ENCODE data around the gene CLEC11A.

The CLEC11A gene, protein sequence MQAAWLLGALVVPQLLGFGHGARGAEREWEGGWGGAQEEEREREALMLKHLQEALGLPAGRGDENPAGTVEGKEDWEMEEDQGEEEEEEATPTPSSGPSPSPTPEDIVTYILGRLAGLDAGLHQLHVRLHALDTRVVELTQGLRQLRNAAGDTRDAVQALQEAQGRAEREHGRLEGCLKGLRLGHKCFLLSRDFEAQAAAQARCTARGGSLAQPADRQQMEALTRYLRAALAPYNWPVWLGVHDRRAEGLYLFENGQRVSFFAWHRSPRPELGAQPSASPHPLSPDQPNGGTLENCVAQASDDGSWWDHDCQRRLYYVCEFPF

DNA sequence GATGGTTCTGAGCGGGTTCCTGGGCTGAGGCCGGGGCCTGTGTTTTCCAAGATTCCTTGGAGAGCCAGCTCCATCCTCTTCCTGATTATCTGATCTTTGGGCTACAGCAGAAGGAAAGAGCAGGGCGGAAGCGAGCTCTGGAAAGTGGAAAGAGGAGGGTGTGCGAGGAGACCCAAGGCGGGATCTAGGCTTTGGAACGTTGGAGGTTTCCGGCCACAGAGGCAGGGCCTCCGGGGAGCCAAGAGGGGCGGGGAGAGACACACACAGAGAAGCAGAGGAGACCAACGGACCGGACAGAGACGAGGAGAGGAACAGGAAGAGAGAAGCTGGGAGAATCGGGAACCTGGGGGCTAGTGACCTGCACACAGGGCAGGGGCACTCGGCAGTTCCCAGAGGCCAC is at the start of gene CLEC11A:
CLEC11A (plus strand) TSS at position 296 of the 400 bp plus-strand sequence. CDS start 162 bp downstream, outside the sequence.
- no peak for DNase-seq

DNA sequence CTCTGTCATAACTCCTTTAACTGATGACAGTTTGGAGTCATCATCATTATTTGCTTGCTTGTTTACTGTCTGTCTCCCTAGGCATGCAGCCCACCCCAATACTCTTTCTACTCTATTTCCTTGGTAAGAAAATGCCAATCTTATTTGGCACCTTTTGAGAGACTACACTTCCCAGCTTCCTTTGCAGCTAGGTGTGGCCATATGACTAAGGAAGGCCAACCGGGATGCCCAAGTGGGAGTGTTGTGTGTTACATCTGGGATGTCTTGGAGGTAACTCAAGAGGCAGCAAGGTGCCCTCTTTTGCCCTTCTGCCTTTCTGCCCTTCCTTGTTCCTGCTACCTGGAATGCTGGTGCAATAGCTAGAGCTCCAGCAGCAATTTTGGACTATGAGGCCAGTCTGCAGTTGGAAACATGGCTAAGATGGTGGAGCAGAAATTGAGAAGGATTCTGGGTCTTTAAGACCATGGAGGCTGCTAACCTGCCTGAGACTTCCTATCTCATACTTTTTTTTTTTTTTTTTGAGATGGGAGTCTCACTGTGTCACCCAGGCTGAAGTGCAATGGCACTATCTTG is 46.5 kb upstream of the CLEC11A start:
- no peak for DNase-seq

DNA sequence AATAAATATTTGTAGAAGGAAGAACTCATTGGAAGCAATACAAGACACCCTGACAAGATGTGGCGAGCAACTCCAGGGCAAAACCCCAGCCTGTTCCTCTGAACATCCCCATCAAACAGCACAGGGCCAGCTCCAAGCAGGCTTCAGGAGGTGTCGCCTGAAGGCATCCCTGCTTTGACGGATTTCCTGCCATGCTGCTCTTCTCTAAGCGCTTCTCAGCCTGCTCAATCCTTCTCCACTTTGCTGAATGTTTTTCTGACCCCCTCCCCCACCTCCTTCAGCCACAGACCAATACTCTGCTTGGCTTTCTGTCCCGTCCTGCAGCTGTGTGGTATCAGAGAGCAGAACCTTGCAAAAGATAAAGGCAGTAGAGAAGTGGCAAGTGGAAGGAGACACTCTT is 45.5 kb upstream of the CLEC11A start:
- no peak for DNase-seq

DNA sequence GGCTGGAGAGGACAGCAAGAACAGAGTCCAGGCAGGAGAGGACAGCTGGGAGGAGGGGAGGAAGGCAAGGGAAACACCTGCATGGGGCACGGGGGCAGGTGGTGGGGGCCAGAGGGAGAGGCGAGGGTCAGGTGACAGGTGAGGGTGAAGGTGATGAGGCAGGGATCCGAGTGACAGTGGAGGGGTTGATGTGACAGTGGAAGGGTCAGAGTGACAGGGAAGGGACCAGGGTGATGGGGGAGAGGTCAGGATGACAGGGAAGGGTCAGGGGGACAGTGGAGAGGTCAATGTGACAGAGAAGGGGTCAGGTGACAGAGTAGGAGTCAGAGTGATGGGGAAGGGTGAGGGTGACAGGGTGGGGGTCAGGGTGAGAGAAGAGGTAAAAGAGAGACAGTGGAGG is 44.8 kb upstream of the CLEC11A start:
- DNase-seq = no peak

DNA sequence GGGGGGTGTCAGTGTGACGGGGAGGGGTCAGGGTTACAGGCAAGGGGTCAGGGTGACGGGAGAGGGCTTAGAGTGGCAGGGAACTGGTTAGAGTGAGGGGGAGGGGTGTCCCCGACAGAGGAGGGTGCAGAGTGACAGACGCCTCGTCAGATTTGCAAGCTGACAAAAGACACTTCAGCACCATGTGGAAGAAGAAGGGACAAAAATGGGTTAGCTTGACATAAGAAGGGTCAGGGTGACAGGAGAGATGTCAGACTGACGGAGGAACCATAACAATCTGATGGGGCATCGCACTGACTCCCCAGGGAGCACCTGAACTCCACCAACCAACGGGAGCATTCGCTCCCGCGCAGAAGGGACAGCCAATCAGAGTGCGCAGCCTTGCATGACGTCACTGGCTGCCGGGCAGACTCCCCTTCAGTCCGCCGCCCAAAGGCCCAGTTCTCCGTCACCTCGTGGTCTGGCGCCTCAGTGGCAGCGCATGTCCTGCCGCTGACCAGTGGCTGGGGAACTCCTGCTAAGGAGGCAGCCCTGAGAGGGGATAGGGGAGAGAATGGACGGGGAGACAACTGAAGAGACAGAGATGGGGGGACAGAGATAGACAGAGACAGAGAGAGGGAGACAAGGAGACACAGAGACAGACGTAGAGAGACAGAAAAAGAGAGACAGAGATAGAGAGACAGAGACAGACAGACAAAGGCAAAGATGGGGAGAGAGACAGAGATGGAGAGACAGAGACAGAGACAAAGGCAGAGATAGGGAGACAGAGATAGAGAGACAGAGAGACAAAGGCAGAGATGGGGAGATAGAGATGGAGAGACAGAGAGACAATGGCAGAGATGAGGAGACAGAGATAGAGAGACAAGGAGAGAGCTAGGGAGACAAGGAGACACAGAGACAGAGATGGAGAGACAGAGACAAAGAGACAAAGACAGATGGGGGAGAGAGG is 43.7 kb upstream of the CLEC11A start:
- DNase-seq = peak; percentile 28

DNA sequence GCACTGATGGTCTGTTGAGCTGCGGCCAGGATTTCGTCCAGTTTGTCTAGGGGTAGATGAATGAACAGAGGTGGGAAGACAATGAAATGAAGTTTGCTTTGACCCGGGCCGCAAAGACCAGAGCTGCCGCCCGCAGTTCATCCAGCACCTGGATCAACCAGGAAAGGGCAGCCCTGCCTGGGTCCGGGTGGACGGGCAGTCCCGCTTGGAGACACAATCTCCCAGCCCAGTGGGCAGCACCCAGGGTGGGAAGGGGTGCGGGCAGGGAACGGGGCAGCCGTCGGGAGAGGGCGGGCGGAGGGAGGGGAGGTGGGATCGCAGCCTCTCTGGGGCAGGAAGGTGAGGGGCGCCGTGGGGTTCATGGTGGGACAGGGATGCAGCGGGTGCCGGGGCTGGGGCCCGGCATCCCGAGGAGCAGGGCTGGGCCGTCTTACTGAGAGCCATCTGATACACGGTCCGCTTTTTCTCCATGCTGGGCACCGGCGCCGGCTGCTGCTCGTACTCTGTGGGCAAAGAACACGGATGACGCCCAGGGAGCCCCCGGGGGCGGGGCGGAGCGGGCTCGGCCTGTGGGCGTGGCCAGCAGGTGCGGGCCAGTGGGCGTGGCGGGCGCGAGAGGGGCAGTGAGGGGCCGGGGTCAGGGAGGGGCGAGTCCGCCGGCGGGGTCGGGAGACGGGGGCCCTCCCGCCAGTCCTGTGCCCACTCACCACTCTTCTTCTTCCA is 36.7 kb upstream of the CLEC11A start:
- DNase-seq = no peak

DNA sequence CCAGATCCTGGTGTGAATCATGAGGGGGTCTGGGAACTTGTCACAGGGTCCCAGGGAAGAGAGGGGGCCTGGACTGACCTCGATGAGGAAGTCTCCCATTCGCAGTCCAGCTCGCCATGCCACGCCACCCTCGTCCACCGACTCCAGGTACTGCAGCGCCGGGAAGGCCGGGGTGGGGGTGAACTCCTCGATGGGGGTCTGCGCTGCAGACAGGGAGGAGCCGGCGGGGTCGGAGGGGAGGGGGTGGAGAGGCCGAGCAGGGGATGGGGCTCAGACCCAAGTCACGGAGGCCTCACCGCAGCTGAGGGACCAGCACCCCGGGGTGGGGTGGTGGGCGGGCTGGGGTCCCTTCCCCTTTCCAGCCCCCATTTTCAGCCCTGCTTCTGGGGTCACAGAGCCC is 34.4 kb upstream of the CLEC11A start:
- no peak for DNase-seq

DNA sequence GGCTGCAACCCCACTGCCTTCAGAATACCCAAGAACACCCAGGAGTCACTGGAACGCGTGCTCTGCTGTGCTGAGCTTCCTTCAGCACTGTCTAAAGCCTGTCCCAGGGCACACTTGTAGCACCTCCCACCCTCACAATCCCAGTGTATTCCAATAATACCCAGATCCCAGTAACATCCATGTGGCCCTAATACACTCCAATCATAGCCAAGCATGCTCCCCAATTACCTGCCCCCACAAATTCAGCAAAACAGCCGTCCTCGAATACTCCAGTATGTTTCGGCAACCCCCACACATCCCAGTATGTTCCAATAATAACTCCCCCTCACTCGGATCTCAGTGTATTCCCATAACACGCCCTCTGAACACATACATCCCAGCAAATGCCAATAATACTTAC is 32.7 kb upstream of the CLEC11A start:
- DNase-seq = no peak

DNA sequence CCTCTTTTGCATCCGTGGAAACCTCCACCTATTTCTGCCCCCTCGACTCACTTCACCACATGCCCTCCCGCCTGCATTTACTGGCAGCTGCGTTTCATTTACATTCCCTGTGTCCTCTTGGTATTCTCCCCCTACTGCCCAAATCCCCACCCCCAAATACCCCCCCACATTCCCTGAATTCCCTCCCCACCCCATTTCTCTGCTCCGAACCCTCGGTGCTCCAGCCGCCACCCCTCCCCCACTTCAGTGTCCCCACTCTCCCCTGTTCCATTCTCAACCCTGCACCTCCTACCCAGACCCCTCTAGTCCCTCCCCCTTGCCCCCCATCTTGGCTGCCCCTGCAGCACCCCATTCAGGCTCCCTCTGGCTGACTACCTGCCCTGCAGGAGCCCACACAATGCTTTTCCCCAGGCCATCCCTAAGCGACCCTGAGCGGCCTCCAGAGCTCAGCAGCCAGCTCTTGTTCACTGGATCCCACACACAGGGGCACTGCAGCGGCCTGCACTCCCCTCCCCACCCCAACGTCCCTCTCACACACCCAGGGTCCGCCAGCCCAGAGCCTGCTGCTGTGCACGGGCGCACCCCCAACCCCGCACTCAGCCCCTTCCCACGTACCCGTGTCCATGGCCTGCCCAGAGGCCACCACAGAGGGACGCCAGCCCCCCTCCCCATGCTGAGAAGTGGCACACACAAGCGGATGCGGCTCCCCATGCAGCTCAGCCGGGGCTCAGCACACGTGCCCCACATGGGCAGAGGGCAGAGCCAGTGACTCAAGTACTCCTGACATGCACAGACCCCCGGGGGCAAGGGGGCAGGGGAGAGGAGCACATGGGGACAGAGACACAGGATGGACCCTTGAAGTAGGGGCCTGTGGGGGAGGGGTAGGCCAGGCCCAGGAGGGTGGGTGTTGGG is 29.8 kb upstream of the CLEC11A start:
- no peak for DNase-seq

DNA sequence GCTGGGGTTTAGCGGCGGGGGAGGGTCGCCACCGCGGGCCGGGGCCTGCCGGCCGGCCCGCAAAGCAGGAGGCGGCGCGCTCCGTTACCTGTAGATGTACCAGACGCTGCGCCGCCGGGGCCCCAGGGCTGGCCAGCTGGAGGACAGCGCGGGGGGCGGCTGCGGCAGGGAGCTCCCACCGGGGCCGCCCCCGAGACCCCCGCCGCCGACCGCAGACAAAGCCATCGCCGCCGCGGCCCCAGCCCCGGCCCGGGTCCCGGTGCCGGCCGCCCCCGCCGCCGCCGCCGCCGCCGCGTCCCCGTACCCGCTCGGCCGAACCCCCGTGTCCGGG is 28.4 kb upstream of the CLEC11A start:
- no peak for DNase-seq

DNA sequence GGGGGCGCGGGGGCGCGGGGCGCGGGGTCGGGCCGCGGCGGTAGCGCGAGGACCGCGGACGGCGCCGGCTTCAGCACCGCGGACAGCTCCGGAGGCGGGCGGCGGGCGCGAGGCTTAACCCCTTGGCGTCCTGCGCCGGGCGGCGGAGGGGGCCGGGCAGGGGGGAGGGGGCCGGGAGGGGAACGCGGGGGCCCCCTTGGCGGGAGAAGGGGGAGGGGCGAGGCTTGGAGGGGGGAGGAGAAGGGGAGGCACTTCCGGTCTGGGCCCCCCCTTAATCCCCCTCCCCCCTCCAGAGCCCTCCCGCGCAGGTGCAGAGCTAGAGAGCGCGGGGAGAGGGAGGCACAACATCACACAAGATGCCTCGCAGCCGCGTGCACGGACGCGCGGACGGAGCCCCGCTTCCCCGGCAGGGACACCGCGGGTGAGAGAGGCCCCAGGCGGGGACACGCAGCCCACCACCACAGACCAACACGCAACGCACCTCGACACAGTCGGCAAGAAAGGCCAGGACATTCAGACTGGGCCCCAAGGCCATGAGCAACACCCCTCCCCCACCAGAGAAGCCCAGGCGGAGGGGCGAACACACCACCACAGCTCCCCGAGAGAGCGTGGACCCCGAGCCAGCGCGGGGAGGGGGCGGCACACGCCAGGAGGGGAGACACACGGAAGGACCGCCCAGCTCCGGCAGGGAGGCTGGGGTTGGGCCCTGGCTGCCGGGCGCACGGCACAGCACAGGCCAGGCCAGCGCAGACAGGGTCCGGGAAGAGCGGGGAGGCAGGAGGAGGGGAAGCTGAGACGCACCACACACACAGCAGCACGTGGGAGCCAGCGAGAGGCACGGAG is 27.7 kb upstream of the CLEC11A start:
- DNase-seq = no peak

DNA sequence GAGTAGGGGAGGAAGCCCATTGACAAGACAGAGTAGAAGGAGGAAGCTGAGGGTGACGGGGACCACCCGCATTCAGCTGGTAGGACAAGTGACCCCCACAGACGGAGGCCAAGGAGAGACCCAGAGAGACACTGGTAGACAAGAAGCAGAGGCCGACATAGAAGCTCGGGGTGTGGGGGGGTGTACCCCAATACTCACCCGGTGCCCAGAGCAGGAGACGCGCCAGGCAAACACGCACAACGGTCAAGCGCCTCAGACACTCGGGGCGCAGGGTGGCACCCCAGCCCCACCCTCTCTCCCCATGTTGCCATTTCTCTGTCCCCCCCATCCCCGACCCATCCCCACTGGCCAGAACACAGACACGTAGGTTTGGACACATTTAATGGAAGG is 27.1 kb upstream of the CLEC11A start:
- DNase-seq = no peak

DNA sequence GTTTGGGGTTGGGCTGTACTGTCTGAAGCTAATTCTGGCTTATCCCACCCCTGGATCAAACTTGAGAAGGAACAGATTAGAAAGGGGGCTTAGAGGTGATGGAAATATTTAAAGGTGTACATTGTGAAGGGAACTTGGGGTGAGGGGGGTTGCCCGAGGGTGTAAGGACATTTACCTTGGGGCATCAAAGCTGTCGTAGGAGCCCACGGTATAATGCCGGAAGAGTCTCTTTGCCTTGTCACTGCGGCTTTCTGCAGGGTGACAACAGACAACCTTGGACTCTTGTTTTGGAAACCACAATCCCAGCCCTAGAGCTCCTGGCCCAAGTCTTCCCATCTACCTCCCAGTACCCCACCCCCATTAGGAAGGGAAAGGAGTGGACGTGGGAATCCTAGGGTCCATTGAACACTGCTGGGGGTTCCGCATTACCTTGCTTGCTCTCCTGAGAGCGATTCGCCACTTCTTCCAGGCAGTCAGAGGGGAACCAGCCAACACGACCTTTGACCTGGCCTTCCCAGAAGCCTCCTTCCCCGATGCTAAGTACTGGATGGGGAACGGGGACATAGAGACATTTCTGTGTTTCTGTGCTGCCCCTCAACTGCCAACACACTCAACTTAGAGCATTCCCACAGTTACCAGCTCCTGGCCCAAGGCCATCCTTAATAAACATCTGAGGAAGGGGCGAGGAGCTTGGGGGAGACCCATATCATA is 25.6 kb upstream of the CLEC11A start:
- DNase-seq = no peak

DNA sequence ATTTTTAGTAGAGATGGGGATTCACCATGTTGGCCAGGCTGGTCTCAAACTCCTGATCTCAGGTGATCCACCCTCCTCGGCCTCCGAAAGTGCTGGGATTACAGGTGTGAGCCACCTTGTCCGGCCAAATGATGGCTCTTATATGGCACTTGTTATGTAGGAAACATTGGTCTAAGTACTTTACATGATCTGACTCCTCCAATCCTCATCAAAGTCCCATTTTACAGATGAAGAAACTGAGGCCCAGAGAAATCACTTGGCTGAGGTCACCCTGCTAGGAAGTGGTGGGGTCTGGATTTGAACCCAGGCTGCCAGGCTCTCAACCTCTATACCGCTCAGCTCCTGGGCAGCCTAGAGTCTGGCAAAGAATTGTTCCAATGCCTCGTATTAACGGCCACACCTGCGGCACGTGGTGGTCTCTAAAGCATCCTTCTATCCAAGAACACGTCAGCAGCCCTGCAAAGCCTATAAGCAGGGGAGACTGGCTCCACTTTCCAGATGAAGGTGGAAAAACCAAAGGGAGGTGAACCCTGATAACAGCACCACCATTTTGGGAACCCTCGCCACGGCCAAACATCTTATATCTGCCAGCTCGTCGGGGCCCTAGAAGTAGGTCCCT is 21.7 kb upstream of the CLEC11A start:
- no peak for DNase-seq

DNA sequence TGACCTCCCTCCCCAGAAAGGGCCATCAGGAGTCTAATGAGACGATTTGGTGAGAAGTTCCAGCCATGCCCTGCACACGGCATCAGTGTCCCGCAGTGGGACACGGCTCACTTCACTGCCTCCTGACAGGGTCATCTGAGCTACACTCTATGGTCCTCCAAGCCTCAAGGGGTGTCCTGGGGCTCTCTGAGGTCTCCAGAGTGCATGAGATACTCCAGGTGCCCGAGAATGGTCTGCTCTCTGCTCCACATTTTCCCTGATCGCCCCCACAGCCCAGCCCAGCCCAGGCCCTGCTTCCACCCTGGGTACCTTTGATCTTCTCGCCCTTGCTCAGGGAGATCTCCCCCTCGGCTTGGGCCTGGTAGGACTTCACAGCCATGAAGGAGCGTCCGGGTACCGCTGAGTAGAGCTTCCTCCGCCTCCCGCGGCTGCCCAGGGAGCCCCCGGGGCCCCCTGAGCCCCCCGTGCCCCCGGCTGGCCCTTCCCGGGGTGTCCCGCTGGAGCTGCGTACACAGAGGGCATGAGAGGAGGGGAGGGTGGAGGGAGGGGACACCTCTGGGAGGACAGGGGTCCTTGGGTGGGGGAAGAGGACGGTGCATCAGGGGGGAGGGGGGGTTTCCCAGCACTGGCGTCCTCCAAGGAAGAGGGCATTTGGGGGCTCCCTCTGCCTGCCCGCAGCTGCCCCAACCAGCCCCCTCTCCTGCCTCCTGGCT is 20.9 kb upstream of the CLEC11A start:
- DNase-seq = no peak

DNA sequence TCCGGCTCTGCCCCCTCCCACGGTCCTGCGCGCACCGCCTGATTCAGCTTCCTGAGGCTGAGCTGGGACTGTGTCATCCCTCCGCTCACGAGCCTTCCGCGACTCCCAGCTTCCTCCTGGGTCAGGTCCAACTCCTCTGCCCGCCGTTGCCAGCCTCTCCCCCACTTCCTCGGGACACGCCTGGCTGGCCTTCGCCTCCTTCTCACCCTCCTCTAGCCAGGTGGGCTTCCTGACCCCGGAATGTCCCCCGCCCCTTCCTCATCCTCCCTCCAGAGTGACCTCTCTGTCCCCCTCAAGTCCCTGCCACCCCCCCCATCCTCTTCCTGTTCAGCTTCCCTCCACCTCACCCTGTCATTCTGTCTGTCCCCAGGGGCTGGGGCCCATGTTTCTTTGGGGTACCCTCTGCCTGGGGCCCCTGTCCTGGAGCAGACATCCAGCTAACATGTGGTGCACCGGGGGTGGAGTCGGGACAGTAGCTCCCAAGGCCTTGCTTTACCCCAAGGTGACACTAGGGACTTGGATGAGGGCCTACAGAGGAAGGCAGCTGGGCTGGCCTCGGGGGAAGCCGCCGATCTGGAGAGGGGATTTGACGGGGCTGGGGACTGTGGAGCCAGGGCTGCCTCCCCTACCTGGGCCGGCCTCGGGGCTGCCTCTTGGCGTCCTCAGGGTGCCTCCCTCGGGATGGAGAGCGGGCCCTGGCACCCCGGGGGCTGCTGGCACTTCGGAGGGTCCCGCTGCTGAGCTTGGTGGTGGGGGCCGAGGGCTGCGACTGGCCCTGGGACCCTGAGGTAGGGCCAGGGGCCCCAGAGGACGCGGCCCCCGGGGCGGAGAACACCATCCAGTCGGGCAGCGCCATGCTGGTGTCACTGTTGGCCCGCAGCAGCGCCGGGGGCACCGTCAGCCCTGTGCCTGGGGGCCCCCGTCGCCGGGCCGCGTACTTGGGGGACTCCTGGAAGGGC is 20.0 kb upstream of the CLEC11A start:
- DNase-seq = no peak

DNA sequence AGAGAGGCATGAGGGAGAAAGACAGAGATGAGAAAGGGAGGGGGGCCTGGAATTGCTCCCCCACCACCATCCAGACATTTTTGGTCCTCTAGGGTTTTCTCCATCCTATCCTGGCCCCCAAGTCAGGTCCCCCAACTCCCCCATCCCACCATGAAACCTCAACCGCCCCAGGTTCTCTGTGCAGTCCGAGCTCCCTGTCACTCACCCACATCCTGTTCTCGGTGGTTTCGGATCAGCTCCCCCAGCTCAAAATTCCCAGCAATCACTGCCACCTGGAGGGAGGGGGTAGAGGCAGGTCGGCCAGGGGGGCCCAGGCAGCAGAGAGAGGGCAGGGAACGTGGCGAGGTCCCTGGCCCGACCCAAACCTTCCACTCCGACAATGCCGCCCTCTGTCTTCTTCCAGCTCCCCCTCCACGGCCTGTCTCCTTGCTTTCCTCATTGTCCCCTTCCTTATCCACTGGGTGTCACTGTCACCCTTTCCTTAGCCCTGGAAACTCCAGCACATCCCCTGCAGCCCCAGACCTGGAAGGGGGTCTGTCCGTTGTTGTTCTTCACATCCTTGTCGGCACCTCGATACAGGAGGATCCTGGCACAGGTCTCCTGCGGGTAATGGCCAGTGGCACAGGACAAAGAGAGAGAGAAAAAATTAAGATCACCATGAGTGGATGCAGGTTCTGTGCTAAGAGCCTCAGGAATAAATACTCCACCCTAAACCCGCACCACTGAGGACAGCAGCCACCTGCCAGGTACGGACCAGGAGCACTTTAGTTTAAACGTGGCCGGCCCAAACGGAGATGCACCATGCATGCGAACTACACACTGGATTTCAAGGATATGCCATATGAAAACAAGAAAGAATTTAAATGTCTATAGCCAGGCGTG is 19.0 kb upstream of the CLEC11A start:
- no peak for DNase-seq
